SIG-M5 treated with dmso at 0.1 percent for 504 hours (cell line): ENCODE measurements around the gene WDR49.
A peak's percentile ranks its signal among the peaks of the same experiment; 100 is the strongest.

Experiments used
- DNase-seq: peaks from one replicate; lab custom pipeline; 2025; ENCODE audit not compliant: unreplicated experiment; lab: John Stamatoyannopoulos, UW

Gene WDR49

DNA sequence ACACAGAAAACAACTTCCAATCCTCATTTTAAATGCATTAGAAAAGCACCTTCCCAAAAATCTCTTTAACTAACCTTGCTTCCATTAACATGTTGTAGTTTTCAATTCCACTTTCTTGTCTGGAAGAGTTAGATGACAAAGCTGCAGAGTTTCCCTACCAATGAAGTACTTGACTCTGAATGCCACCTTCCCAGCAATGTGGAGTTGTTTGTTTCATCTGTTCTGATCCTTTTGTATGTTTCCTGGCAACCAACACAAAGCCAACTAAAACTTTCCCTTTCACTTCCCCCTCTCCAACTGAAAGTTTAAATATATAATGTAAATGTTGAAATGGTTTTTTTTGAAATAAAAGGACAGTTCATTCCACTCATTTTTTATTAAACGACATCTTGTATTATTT, at the start of gene WDR49:
Gene WDR49 (minus strand): TSS at position 183 of the 400 bp plus-strand sequence. CDS start 517 bp downstream, outside the sequence.
- peak; percentile 91 for DNase-seq

DNA sequence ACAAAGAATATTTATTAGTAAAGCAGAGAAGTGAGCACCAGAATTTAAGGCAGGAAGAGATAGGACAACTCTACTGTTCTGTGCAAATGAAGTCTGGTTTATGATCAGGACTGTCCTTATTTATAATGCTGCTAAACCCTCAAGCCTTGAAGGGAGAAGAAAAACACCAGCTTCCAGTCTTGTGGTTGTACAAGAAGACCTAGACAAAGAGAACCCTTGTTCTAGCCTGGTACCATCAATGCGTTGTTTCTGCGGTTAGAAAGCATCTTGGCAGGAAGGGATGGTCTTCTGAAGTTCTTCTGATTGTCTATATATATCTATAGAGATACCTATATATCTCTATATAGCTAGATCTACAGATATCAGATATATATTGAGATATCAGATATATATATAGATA, 47.2 kb upstream of the WDR49 start:
- no peak for DNase-seq

DNA sequence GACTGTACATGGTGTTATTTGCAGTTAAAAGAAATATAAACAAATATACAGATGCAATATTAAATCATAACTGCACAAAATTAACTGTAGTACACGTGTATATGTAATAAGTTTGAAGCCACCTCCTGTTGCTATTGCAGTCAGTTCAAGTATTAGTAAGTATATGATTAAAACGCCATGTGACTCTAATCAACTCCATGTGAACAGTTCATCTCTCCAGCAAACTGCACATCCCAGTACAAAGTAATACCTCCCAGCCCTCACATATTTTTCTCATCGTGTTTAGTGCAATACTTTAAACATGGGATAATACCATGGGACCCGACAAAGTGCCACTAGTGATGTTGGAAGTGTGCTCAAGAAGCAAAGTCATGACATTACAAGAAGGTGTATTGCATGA, 46.3 kb upstream of the WDR49 start:
- DNase-seq, result no peak

DNA sequence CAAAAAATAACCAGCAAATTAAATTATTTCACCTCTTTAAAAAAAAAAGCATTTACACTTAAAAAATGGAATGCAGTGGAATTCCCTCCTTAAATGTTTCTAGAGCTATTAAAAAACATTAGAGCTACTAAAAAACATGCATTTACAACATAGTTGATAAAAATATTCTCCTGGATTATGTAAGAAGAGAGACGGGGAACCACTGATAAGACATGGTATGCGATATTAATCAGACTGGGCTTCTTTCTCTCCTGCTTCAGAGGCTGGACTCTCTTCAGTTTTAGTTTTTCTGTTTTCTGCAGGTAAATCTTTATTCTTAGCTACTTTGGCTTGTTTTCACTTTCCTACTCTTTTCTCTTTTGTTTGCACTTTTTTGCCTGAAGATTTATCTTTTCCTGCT, 40.4 kb upstream of the WDR49 start:
- DNase-seq, result no peak

DNA sequence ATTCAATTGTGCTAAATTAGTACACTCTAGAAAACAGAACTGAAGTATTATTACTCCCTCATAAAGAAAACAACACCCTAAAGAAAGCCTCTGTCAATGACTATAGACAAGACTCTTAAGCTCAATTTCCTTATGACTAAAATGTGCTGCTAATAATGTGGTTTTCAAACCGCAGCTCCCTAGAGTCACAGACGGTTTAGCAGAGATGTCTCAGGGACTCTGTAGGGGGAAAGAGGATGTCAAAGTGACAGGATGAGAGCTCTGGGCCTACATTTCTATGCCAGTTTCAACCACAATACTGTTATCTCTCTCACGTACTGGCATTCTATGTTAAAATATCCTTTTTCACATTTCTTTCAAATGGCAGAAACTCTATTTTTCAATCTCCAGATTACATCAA, 37.6 kb upstream of the WDR49 start:
- DNase-seq, result peak; percentile 19

GRCh38 chr3:167684388-167684993, 30.7 kb upstream of the WDR49 start:
- peak; percentile 67 for DNase-seq

DNA sequence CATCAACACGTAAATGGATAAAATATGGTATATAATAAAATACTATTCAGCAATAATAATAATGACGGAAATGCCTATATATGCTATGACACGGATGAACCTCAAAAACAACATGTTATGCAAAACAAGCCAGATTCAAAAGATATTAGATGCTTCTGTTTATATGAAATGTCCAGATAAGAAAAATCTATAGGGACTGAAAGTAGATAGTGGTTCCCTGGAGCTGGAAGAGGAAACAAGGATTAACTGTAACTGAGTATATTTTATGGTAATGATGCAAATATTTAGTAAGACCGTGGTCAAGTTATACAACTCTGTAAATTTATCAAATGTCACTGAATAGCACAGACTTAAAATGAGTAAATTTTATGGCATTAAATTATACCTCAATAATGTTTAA, 25.8 kb upstream of the WDR49 start:
- DNase-seq, result no peak

GRCh38 chr3:167675848-167676247, 22.1 kb upstream of the WDR49 start:
- no peak for DNase-seq

DNA sequence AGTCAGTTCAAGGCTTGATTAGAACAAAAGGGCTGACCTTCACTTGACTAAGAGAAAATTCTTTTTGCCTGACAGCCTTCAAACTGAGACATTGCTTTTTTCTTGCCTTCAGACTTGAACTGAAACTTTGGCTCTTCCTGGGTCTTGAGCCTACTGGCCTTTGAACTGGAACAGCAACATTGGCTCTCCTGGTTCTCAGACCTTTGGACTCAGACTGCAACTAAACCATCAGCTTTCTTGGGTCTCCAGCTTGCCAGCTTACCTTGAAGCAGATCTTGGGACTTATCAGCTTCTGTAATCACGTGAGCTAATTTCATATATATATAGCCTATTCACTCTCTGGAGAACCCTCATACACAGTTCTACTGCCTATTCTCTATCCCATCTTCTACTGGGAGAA, 19.5 kb upstream of the WDR49 start:
- no peak for DNase-seq

GRCh38 chr3:167671878-167672427, 18.2 kb upstream of the WDR49 start:
- no peak for DNase-seq

DNA sequence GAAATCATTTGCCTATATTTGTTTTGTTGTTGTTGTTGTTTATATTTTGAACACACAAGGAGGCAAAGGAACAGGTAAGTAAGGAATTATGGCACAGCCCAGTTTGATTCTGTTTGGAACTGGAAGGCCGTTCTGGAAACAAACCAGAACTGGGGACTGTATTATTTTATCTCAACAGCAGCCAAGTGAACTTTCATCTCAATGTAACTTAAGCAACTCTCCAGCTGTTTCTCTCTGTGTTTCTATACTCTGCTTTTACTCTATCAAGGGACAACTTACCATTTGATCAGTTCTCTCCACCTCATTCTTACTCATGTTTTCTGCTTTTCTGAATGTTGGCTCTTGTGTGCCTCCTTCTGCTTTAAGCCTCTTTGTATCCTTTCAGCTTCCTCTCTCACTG, 16.0 kb upstream of the WDR49 start:
- DNase-seq, result no peak

DNA sequence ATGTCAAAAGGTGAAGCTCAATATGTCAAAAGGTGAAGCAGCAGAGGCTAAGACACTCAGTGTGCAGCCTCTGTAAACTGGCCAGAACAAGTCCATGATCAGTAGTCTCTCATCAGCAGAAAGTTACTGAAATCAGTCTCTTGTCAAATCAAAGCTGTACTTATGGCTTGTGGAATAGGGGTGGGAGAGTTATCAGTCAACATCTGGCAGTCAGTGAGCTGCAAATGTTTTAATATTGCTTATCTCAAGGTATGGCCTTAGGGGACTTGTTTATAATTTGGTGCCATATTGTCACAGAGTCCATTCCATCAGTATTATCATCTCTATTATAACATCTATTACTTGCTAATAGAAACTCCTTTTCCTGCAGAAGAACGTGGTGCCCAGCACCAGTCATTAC, 14.9 kb upstream of the WDR49 start:
- DNase-seq, result no peak

DNA sequence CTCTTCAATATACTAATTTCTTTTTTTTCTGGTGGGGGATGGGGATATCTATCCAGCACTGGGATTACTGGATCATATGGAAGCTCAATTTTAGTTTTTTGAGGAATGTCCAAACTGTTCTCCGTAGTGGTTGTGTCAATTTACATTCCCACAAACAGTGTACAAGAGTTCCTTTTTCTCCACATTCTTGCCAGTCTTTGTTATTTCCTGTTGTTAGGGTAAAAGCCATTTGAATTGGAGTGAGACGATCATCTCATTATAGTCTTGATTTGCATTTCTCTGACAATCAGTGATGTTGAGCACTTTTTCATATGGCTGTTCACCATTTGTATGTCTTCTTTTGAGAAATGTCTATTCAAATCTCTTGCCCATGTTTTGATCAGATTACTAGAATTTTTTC, 12.8 kb upstream of the WDR49 start:
- no peak for DNase-seq

DNA sequence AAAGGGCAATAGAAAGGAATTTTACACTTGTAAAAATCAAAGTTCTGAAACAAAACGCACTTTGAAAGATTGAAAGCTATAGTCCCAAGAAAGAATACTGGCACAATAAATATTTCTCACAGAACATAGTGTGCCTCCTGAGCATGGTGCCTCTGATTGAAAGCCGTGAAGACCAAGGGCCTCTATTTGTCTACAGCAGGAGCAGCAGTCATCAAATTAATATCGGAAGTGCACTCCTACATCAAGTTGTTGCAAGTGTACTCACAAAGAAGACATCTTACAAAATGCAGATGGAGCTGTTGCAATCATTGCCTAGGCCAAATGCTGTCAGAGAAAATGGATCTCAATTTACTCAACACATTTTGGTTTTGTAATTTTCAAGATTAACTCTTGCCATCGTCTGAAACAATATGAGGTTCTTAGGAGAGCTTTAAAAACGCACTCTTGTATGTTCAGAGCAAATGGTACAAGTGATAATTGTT, 9.2 kb upstream of the WDR49 start:
- peak; percentile 77 for DNase-seq

DNA sequence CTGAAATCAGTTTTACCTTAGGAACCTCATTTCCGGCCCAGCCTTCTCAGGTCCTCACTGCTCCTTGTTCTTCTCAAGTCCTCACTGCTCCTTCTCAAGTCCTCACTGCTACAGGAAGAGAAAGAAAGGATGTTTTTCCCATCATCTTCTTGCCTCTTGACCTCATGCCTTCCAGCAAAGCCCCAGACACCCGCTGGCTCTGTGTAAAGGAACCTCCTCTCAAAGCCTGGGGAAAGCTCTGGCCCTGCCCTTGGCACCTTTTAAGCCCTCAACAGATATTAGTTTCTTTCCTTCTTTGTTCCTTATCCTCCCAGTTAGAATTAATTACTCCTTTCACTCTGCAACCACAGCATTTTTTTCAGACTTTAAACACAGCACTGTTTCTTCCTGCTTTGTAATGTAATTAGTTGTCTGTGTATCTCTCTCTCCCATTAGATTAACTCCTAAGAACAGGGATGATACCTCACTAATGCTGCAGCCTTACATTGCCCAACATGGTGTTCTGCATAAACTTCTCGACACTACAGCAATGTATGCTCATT, 4.0 kb upstream of the WDR49 start:
- no peak for DNase-seq

DNA sequence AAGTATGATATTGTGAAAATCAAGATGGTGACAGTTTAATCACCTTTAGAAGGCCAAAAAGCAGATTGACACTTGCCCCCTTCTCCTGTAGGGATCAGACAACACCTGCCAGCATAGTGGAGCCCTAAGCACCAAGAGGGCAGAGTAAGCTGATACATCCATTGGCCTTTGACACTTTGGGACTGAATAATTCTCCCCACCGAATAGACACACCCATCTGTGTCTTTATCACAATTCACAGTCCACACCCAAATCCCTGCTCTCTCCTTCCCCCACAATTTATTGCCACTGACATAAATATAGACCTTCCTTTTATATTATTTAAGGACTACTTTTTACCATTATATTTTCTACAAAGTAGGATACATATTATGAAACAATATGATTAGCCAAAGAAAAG, 3.1 kb upstream of the WDR49 start:
- no peak for DNase-seq

DNA sequence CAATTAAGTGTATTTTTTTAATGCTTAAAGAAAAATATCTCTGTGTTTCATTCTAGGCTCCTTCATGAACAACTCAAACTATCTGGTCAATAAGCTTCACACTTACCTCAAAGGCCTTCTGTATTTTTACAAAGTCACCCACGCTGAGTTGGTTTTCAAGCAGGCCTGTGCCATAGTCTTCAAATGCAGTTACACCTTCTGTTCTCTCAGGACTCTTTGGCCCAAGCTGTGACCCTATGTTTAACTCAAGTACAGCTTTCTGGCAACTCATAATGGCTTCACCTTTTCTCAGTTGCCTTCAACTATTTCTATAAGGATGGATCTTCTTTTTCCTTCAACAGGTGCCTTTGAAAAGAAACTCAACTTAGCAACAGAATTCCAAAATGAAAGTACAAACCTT, 587 bp downstream of the WDR49 start:
- peak; percentile 43 for DNase-seq

DNA sequence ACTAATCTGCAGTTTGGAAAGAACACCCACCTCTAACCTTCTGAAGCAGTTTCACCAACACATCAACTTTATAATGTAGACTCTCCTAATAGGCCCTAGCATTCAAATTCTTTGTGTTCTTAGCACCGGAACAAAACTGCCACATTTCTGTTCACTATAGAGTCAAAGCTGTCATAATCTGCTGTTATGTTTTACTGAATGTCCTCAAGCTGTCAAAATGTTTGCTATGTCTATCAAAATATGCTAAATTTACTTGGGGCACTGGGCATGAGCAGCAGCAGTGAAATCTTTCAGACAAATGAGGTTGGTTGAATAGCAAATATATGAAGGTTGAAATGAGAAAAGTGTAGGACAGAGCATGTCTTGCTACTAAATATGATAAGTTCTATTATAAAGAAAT, 1.9 kb downstream of the WDR49 start:
- DNase-seq, result no peak

DNA sequence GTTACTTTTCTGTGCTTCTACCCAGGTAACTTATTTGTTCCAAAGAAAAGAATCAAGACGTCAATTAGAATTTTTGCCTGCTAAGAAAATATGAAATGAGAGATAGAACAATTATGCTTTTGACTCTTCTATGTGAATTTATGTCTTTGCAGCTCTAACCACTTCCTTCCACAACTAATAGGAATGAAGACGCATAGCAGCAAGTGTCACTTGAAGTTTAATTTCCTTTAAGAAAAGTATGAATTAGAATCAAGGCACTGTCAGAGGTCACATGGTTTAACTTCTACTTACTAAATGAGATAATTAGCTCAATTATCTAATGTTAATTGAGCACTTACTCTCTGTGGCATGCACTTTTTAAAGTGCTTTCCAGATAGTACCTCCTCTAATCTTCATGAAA, 3.3 kb downstream of the WDR49 start:
- DNase-seq, result no peak

DNA sequence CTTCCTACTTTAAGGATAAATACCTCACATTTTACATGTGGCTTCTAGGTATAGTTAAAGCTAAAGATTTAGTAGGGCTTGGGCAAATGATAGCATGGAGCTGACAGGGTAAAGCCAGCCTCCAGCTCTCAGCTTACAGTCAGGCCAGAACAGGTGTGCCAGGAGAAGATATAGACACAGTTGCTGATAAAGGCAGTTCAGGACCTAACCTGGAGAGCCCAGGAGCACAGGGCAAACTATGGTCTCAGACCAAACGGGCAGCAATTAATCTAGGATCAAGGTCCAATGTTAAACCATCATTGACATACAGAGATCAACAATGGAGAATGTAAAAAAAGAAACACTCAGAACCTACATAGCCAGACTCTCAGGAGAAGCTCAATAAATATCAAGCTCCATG, 4.0 kb downstream of the WDR49 start:
- DNase-seq, result no peak

- DNase-seq, result no peak
Measured at GRCh38 chr3:167644611-167645010, 9.1 kb downstream of the WDR49 start.

DNA sequence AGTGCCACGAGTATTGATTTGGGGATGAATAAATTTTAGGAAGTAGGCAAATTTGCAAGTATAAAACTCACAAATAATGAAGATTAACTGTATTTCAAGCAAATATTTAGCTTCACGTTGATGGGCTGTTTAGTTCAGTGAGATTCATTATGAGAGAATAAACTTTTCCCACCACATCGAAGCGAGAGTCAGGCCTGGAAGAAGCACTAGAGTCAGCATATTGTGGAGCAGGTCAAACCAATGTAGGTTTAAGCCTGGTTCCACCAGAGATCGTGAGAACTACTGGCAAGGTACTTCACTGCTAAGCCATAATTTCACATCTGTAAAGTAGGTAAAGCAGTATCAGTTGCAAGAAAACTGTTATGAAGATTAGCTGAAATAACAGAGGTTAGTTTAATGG, 22.3 kb downstream of the WDR49 start:
- no peak for DNase-seq

DNA sequence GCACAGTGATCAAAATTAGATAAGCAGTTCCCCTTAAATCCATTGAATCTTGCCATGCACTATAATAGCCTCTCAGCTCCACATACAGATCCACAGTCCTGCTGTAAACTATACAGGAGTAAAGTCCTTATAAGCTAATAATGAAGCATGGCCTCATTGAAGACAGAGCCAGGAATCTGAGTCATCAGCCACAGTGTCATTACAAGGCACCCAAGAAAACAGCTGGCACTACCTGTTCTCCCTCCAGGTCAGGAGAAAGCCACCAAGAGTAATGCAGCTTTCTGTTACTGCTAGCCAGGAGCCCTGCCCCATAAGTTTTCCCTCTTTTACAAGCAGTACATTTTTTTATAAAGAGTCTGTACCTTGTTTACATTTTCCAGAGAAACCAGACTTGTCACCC, 27.3 kb downstream of the WDR49 start:
- peak; percentile 38 for DNase-seq
